Measurements from ENCODE around the gene NLRP5. TPM values are rescaled to one million over a fixed set of nuclear protein-coding genes. Genes with fewer than 3 reads are reported as not detected.

The NLRP5 gene
- total and polyA plus RNA-seq, 9 donors, result 0.17 to 2.7 (median 0.52) TPM; not detected in 6

GRCh38 chr19:56110515-56111448, 124.2 kb downstream of the NLRP5 start:
- Histone ChIP-seq H3K4me3 (no peak overlapping the region), H3K9me3 (no peaks in the 10 kb centered on the region), H3K27me3 (no peaks in the 10 kb centered on the region), H3K4me1 (ENCODE audit: insufficient read depth) (peaks cover 44% of the 10 kb centered on the region), H3K36me3 (no peaks in the 10 kb centered on the region), H3K27ac (peak overlapping the region in 1 of 2 donors; percentile 20)
- TF ChIP-seq, protein P1, sequence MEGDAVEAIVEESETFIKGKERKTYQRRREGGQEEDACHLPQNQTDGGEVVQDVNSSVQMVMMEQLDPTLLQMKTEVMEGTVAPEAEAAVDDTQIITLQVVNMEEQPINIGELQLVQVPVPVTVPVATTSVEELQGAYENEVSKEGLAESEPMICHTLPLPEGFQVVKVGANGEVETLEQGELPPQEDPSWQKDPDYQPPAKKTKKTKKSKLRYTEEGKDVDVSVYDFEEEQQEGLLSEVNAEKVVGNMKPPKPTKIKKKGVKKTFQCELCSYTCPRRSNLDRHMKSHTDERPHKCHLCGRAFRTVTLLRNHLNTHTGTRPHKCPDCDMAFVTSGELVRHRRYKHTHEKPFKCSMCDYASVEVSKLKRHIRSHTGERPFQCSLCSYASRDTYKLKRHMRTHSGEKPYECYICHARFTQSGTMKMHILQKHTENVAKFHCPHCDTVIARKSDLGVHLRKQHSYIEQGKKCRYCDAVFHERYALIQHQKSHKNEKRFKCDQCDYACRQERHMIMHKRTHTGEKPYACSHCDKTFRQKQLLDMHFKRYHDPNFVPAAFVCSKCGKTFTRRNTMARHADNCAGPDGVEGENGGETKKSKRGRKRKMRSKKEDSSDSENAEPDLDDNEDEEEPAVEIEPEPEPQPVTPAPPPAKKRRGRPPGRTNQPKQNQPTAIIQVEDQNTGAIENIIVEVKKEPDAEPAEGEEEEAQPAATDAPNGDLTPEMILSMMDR (IDR thresholded peaks at IDR 0.05), result no peak
- TF ChIP-seq POLR2A (IDR thresholded peaks at IDR 0.05), result no peak
- no peak for TF ChIP-seq EP300 (IDR thresholded peaks at IDR 0.05)
- intact Hi-C loops (cut with DNase I), result loop anchor here in 1 of 4 donors (5.0 kb wide), 1 partner anchor 47 kb away; no protein-coding TSS in a partner anchor
- 8 to 16% (median 15%) methylated on average over 12 of the region's 12 CpGs for WGBS, 3 donors
- peak; percentile 73 to 85 (median 80) for DNase-seq

Small RNAs within 50 kb of the gene (small RNA-seq; reads per million reads assigned to genes)
- gene RF00019, result not detected

Other genes with a start within 250 kb of the NLRP5 start
- not detected for gene NLRP9, start 248.4 kb upstream of the NLRP5 start, total RNA-seq
- gene NLRP9, start 248.4 kb upstream of the NLRP5 start, polyA plus RNA-seq, result under 1 TPM; 0.17 to 0.80 TPM
- gene RFPL4A, start 227.7 kb upstream of the NLRP5 start, total RNA-seq, result not detected
- not detected for gene RFPL4A, start 227.7 kb upstream of the NLRP5 start, polyA plus RNA-seq
- under 1 TPM in 1 of 7 donors, not detected in 6; 0.54 TPM for gene RFPL4AL1, start 217.7 kb upstream of the NLRP5 start, total RNA-seq
- not detected for gene RFPL4AL1, start 217.7 kb upstream of the NLRP5 start, polyA plus RNA-seq
- gene NLRP11, start 154.8 kb upstream of the NLRP5 start, total RNA-seq, result under 1 TPM in 6 of 7 donors, not detected in 1; 0.08 to 0.62 (median 0.42) TPM
- gene NLRP11, start 154.8 kb upstream of the NLRP5 start, polyA plus RNA-seq, result under 1 TPM; 0.13 to 0.51 TPM
- gene NLRP4, start 150.2 kb upstream of the NLRP5 start, total RNA-seq, result not detected
- 1 to 10 TPM in 1 of 2 donors, under 1 TPM in 1; 0.37 to 1.5 TPM for gene NLRP4, start 150.2 kb upstream of the NLRP5 start, polyA plus RNA-seq
- not detected for gene NLRP13, start 54.4 kb upstream of the NLRP5 start, total RNA-seq
- gene NLRP13, start 54.4 kb upstream of the NLRP5 start, polyA plus RNA-seq, result under 1 TPM; 0.27 to 0.65 TPM
- gene NLRP8, start 38.9 kb upstream of the NLRP5 start, total RNA-seq, result not detected
- under 1 TPM in 1 of 2 donors, not detected in 1; 0.02 TPM for gene NLRP8, start 38.9 kb upstream of the NLRP5 start, polyA plus RNA-seq
- gene ZNF787, start 134.5 kb downstream of the NLRP5 start, total RNA-seq, result 10 to 100 TPM; 10.4 to 36.8 (median 27.5) TPM
- gene ZNF787, start 134.5 kb downstream of the NLRP5 start, polyA plus RNA-seq, result 10 to 100 TPM in 1 of 2 donors, 1 to 10 TPM in 1; 3.0 to 20.4 TPM
- gene ZNF444, start 154.5 kb downstream of the NLRP5 start, total RNA-seq, result 10 to 100 TPM; 27.4 to 48.2 (median 38.2) TPM
- gene ZNF444, start 154.5 kb downstream of the NLRP5 start, polyA plus RNA-seq, result 10 to 100 TPM in 1 of 2 donors, 1 to 10 TPM in 1; 7.3 to 25.5 TPM
- gene GALP, start 189.2 kb downstream of the NLRP5 start, total RNA-seq, result not detected
- gene GALP, start 189.2 kb downstream of the NLRP5 start, polyA plus RNA-seq, result not detected
- under 1 TPM in 1 of 7 donors, not detected in 6; 0.22 TPM for gene ZSCAN5B, start 211.0 kb downstream of the NLRP5 start, total RNA-seq
- not detected for gene ZSCAN5B, start 211.0 kb downstream of the NLRP5 start, polyA plus RNA-seq
- not detected for gene ZSCAN5C, start 215.5 kb downstream of the NLRP5 start, total RNA-seq
- gene ZSCAN5C, start 215.5 kb downstream of the NLRP5 start, polyA plus RNA-seq, result not detected